ENCODE data around the gene MFSD11.
"Not testable (repeated sequence)": the region's sequence is repeated elsewhere in the genome, so short reads cannot be mapped to it uniquely, and the experiment has no call there.

MFSD11 gene

DNA sequence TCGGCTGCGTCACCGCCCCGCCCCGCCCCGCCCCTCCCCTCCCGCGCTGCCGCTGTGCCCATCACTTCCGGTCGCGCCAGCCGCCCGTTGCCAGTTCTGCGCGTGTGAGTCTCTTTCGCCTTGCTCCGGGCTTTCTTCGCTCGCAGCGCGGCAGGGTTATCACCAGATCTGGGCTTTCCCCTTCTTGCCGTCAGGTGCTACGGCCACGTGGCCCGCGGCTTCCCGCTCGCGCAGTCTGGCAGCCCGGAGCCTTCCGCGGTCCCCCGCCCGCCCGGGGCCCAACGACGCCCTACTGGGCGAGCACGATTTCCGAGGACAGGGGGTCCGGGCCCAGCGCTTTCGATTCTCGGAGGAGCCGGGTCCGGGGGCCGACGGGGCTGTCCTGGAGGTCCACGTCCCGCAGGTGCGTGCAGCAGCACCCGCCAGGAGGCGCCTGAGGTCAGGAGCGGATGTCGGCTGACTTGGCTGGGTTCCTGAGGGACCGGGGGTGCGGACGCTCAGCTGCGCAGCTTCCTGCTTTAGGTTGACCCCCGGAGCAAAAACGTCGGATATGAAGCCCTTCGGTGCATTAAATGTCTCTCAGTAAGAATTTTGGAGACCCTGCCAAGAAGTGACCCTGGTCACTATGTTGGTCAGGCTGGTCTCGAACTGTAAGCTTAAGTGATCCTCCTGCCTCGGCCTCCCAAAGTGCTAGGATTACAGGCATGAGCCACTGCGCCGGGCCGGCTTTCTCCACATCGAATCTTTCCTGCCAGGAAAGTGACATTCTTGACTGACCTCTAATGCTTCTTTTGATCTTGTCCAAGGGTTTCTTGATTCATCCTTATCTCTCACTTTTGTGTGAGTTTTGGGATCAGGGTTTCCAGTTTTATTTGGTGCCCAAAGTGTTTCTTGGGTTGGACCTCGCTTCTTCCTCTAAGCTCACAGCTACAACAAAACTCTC, 10.9 kb upstream of the MFSD11 start, which contains the start of gene METTL23:
Gene METTL23, plus strand, starts transcription at position 64 of the 943 bp plus-strand sequence. CDS start 2,872 bp downstream, outside the sequence.
- DNase-seq (ENCODE audit: low spot score) = peak; percentile 78

DNA sequence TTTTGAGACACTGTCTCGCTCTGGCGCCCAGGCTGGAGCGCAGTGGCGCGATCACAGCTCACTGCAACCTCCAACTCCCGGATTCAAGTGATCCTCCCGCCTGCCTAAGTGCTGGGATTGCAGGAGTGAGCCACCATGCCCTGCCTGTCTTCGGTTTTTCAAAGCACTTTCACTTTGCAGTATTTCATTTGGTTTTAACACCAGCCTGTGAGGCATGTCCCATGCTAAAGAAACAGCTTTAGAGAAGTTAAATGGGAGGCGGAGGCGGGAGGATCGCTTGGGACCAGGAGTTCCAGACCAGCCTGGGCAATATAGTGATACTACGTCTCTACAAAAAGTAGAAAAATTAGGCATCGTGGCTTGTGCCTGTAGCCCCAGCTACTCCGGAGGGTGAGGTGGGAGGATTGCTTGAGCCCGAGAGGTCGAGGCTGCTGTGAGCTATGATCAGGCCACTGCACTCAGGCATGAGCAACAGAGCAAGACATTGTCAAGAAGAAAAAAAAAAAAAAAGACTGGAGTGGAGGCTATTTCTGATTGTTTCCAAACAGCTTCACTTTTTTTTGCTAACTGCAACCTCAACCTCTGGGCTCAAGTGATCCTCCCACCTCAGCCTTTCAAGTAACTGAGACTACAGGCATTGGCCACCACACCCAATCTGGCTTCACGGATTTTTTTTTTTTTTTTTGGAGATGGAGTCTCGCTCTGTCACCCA, 10.0 kb upstream of the MFSD11 start:
- DNase-seq (ENCODE audit: low spot score) = no peak

DNA sequence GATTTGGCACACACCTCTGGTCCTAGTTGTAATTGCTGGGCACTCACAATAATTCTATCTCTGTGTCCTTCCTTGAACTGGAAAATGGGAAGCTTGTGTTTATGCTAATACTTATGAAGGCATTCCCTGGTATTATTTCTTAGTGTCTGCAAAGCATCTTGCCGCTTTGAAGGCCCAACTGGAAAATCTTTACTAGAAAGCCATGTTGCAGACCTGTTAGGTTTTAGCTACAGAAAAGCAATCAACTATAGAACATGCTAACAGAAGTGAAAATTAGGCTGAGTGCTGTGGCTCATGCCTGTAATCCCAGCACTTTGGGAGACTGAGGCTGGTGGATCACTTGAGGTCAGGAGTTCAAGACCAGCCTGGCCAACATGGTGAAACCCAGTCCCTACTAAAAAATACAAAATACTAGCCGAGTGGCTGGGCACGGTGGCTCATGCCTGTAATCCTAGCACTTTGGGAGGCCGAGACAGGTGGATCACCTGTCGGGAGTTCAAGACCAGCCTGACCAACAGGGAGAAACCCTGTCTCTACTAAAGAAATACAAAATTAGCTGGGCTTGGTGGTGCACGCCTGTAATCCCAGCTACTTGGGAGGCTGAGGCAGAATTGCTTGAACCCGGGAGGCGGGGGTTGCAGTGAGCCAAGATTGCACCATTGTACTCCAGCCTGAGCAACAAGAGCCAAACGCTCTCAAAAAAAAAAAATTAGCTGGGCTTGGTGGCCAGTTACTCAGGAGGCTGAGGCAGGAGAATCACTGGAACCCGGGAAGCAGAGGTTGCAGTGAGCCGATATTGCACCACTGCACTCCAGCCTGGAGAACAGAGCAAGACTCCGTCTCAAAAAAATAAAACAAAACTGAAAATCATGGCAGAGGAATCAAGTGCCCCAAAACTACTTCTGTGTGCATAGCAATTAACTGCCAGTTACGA, 5.9 kb upstream of the MFSD11 start:
- DNase-seq (ENCODE audit: low spot score) = not testable (repeated sequence)

- DNase-seq (ENCODE audit: low spot score) = no peak
Measured at GRCh38 chr17:76732734-76733617, 4.9 kb upstream of the MFSD11 start.

DNA sequence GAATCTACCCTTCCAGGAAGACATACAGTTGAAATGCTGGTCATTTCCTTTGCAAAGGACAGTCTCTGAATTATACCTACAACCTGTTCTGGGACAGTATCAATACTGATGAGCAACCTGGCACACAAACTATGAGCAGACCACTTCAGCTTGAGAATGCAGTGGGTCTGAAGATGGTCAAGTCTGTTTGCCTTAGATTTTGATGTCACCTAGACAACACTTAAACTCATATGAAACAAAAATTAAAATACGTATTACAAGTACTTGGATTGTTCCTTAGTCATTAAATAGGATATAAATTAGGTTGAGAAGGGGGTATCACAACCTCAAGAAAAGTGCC, 4.3 kb upstream of the MFSD11 start:
- no peak for DNase-seq (ENCODE audit: low spot score)

DNA sequence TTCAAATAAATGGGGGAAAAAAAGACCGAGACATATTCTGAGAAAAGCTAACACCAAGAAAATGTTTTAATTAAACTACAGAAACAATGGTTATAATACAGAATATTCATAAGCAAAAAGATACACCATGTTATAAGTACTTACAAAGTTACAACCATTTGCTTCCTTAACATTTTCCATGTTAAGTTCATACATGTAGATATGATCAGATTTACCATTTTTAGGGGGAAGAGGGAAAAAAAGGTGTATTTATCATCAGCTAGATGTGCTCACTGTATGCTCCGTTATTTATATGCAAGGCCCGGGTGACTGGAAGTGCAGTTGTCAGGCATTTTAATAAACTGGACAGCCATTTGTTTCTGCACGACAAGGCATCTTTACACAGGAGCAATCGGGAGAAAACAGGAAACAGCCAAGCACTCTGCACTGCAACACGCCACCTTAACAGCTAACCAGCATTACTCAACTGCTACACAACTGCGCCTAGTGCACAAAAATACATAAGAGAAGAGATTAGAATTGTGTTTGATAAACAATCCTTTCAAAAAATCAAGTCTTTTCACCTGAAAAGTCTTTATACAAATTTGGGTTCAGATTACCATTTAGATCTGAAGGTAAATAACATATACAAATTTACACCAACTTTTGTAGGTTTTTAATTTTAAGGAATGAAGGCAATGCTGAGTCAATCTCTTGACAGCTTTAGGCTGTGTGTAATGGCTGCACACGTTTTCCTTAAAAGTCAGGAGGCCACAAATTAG, 3.7 kb upstream of the MFSD11 start:
- DNase-seq (ENCODE audit: low spot score) = no peak

DNA sequence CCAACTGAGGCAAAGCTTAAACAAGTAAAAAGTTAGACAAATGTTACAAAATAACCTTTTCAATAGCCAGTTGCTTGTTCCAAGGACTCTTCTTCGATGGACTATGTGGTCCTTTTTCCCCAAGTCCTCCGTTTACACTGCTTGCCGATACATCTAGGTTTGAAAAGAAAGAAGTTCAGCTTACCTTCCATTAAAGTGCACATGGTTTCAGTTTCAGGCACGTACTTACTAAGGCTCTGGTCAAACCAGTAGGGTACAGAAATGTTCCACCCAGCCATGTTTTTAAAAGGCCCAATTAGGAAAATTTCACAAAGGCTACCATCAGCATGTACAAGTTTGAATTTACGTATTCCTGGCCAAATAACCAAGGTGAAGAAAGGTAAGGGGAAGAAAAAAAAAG, 2.9 kb upstream of the MFSD11 start:
- peak; percentile 58 for DNase-seq (ENCODE audit: low spot score)

DNA sequence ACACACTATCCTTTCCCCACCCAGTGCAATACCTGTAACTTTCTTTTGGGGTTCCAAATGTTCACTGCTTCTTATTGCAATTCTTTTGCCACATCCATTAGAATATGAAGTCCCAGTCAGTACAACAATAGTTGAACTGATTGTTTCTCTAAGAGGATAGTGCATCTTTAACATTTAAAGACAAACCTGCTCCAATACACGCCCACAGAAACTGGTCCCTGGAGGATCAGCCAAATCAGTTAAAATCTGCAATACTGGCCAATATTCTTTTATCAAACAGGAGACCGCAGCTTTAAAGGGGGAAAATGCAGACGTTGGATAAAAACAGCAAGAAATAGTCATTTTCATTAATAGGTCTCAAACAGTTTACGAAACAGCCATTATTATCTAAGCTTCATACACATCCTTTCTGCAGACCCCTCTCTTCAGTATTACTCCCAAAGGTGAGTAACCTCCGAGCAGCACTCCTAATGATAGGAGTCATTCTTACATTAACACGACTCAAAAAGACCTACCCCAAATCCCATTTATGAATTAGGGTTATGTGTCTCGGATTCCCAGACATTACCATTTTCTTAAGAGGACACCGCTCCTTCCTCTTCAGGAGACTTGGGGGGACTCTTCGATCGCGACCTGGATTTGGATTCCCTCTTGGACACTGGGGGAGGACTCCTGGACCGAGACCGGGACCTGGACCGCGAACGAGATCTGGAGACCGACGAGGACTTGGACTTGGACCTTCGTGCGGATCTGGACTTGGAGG, 2.2 kb upstream of the MFSD11 start:
- DNase-seq (ENCODE audit: low spot score) = no peak

GRCh38 chr17:76736349-76737081, 1.4 kb upstream of the MFSD11 start:
- peak; percentile 62 for DNase-seq (ENCODE audit: low spot score)

- peak; percentile 99 for DNase-seq (ENCODE audit: low spot score)
Measured at GRCh38 chr17:76737082-76737675, 740 bp upstream of the MFSD11 start, which contains the start of gene SRSF2. Gene SRSF2 (minus strand): TSS chr17:76737331. CDS start chr17:76737160, 171 bp downstream.

DNA sequence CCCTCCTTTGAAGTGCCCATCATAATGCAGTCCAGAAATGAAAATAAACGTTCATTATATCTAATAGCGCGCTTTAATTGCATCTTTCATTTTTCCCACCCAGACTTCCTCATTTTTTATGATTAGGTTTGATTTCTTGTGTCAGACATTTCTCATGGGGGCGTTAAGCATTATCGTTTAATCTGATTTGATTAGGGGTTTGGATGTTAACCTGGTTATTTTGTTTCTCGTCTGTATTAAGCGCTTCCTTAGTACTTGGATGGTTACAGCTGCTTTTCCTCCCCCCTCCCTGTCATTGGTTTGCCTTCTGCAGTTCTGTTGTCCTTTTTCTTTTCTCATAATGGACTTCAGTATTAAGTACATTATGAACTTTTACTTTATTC, 540 bp downstream of the MFSD11 start:
- DNase-seq (ENCODE audit: low spot score) = no peak

- not testable (repeated sequence) for DNase-seq (ENCODE audit: low spot score)
Measured at GRCh38 chr17:76739568-76740115, 1.7 kb downstream of the MFSD11 start.

GRCh38 chr17:76740329-76741118, 2.6 kb downstream of the MFSD11 start:
- DNase-seq (ENCODE audit: low spot score) = no peak

- no peak for DNase-seq (ENCODE audit: low spot score)
Measured at GRCh38 chr17:76742958-76743357, 5.0 kb downstream of the MFSD11 start.

DNA sequence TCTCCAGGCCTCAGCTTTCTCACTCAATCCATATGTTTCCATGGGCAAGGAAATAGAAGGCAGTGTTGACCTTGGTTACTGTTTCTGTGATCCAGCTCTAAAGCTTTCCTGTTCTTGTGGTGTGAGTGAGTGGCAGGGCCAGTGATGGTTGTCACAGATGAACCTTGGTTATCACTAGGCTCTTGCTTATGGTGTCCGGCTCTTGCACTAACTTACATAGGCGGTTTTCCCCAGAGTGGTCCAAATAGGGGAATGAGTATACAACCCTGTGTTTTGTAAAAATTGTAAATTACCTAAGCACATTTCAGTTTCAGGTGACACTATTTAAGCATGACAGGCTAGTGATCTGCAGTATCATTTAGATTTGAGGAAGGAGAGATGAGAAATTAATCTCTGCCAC, 6.8 kb downstream of the MFSD11 start:
- DNase-seq (ENCODE audit: low spot score) = no peak

DNA sequence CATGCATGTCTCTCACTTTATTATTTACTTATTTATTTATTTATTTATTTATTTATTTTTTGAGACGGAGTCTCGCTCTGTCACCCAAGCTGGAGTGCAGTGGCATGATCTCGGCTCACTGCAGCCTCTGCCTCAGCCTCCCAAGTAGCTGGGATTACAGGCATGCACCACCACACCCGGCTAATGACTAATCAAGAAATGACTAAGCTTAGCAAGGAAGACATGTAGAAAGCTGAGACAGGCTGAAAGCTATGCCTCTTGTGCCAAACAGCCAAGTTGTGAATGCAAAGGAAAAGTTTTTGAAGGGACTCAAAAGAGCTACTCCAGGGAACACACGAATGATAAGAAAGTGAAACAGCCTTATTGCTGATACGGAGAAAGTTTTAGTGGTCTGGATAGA, 7.9 kb downstream of the MFSD11 start:
- DNase-seq (ENCODE audit: low spot score) = not testable (repeated sequence)

- DNase-seq (ENCODE audit: low spot score) = no peak
Measured at GRCh38 chr17:76747716-76748363, 9.9 kb downstream of the MFSD11 start.
